Measurements from ENCODE around the gene ST8SIA1.

ST8SIA1 gene

DNA sequence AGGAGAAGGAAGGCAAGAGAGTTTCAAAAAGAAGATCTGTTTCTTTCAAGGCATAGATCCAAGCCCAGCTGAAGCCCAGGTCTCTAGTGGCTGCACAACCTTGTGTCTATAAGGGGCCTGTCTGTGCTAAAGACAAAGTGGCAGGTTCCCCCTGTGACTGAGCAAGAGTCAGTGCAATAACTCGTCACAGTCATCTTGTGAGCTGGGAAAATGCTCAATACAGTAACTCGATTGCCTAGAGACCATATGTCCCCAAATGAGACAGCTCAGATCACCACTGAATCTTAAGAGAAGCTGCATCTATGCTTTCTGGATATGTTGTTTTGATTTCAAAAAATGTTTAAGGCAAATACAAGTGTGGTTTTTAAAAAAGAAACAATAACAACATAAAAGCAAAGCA, 24.2 kb downstream of the ST8SIA1 start:
- H3K9me2 ChIP-seq (replicated peaks; ENCODE audit: insufficient read depth, low read length), result no peaks in the 10 kb centered on the region
- H3K36me3 ChIP-seq (ENCODE audit: low read length), result no peaks in the 10 kb centered on the region
- no peak overlapping the region for H2AFZ ChIP-seq (ENCODE audit: low read depth, low read length, severe bottlenecking)
- no peak overlapping the region for H3K4me3 ChIP-seq (ENCODE audit: insufficient read depth, low read length, poor library complexity, severe bottlenecking)
- no peak overlapping the region for H3K9ac ChIP-seq (ENCODE audit: low read length)
- H3K9me3 ChIP-seq (ENCODE audit: insufficient read depth, low read length), result no peaks in the 10 kb centered on the region
- no peaks in the 10 kb centered on the region for H3F3A ChIP-seq (ENCODE audit: insufficient read depth)
- no peaks in the 10 kb centered on the region for H3K79me2 ChIP-seq (ENCODE audit: insufficient read depth, low read length)
- no peak overlapping the region for H3K27ac ChIP-seq (ENCODE audit: low read depth, low read length)
- H4K20me1 ChIP-seq (ENCODE audit: low read depth, low read length), result no peaks in the 10 kb centered on the region
- no peak overlapping the region for H3K4me2 ChIP-seq (ENCODE audit: low read depth, low read length, poor library complexity, severe bottlenecking)
- no peak for TF ChIP-seq EZH2phosphoT487 (conservative IDR thresholded peaks at IDR 0.05; ENCODE audit: low read length)
- TF ChIP-seq, protein P1, sequence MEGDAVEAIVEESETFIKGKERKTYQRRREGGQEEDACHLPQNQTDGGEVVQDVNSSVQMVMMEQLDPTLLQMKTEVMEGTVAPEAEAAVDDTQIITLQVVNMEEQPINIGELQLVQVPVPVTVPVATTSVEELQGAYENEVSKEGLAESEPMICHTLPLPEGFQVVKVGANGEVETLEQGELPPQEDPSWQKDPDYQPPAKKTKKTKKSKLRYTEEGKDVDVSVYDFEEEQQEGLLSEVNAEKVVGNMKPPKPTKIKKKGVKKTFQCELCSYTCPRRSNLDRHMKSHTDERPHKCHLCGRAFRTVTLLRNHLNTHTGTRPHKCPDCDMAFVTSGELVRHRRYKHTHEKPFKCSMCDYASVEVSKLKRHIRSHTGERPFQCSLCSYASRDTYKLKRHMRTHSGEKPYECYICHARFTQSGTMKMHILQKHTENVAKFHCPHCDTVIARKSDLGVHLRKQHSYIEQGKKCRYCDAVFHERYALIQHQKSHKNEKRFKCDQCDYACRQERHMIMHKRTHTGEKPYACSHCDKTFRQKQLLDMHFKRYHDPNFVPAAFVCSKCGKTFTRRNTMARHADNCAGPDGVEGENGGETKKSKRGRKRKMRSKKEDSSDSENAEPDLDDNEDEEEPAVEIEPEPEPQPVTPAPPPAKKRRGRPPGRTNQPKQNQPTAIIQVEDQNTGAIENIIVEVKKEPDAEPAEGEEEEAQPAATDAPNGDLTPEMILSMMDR (IDR thresholded peaks at IDR 0.05; ENCODE audit: insufficient read depth, low read length, poor library complexity, severe bottlenecking), result no peak
- H3K27me3 ChIP-seq (ENCODE audit: low read length), result no peaks in the 10 kb centered on the region

GRCh38 chr12:22307811-22308210, 26.7 kb downstream of the ST8SIA1 start:
- Histone ChIP-seq H4K20me1 (ENCODE audit: low read depth, low read length) (no peaks in the 10 kb centered on the region), H3K9me3 (ENCODE audit: insufficient read depth, low read length) (no peaks in the 10 kb centered on the region), H3F3A (ENCODE audit: insufficient read depth) (no peaks in the 10 kb centered on the region), H3K27me3 (ENCODE audit: low read length) (no peaks in the 10 kb centered on the region), H3K4me2 (ENCODE audit: low read depth, low read length, poor library complexity, severe bottlenecking) (no peak overlapping the region), H3K9ac (ENCODE audit: low read length) (no peak overlapping the region), H3K27ac (ENCODE audit: low read depth, low read length) (no peak overlapping the region), H3K36me3 (ENCODE audit: low read length) (no peaks in the 10 kb centered on the region), H3K9me2 (replicated peaks; ENCODE audit: insufficient read depth, low read length) (no peaks in the 10 kb centered on the region), H3K4me3 (ENCODE audit: insufficient read depth, low read length, poor library complexity, severe bottlenecking) (no peak overlapping the region), H2AFZ (ENCODE audit: low read depth, low read length, severe bottlenecking) (no peak overlapping the region), H3K79me2 (ENCODE audit: insufficient read depth, low read length) (no peaks in the 10 kb centered on the region)
- TF ChIP-seq, protein P1 (IDR thresholded peaks at IDR 0.05; ENCODE audit: insufficient read depth, low read length, poor library complexity, severe bottlenecking), result no peak
- no peak for TF ChIP-seq EZH2phosphoT487 (conservative IDR thresholded peaks at IDR 0.05; ENCODE audit: low read length)

DNA sequence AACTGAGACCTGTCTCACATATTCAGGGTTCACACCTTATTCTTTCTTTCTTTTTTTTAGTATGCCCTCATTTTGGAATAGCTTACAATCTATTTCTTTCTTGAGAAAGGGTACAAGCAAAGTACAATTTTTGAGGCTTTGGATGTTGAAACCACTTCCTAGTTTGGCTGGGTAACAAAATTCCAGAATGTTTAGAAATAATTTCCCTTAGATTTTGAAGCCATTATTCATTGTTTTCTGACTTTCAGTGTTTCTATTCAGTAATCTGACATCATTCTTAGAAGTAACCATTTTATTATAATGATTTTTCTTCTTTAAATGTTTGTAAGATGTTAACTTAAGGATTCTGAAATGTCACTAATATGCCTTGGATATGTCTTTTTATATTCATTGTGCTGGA, 28.2 kb downstream of the ST8SIA1 start:
- H3K36me3 ChIP-seq (ENCODE audit: low read length), result no peaks in the 10 kb centered on the region
- no peaks in the 10 kb centered on the region for H3K9me3 ChIP-seq (ENCODE audit: insufficient read depth, low read length)
- H3K9me2 ChIP-seq (replicated peaks; ENCODE audit: insufficient read depth, low read length), result no peaks in the 10 kb centered on the region
- TF ChIP-seq EZH2phosphoT487 (conservative IDR thresholded peaks at IDR 0.05; ENCODE audit: low read length), result no peak
- TF ChIP-seq, protein P1 (IDR thresholded peaks at IDR 0.05; ENCODE audit: insufficient read depth, low read length, poor library complexity, severe bottlenecking), result no peak
- no peak overlapping the region for H3K27ac ChIP-seq (ENCODE audit: low read depth, low read length)
- H3K79me2 ChIP-seq (ENCODE audit: insufficient read depth, low read length), result no peaks in the 10 kb centered on the region
- H4K20me1 ChIP-seq (ENCODE audit: low read depth, low read length), result no peaks in the 10 kb centered on the region
- no peak overlapping the region for H3K4me3 ChIP-seq (ENCODE audit: insufficient read depth, low read length, poor library complexity, severe bottlenecking)
- H3K9ac ChIP-seq (ENCODE audit: low read length), result no peak overlapping the region
- H2AFZ ChIP-seq (ENCODE audit: low read depth, low read length, severe bottlenecking), result no peak overlapping the region
- no peak overlapping the region for H3K4me2 ChIP-seq (ENCODE audit: low read depth, low read length, poor library complexity, severe bottlenecking)
- no peaks in the 10 kb centered on the region for H3K27me3 ChIP-seq (ENCODE audit: low read length)
- no peaks in the 10 kb centered on the region for H3F3A ChIP-seq (ENCODE audit: insufficient read depth)

Data from SU-DHL-6 (cell line).